Posterior cingulate gyrus (tissue), 11 donors: ENCODE results near the gene EMC10.
A peak's percentile ranks its signal among the peaks of the same experiment; 100 is the strongest.

Experiments used
- DNase-seq, 10 donors: peaks; one replicate each; pipeline versions ENCODE4 v3.0.0 to v3.0.0-alpha.2; 2020 to 2021; ENCODE audit warnings: mixed read lengths in 3 of 10
- intact Hi-C: fragments of 100-400 bp; cut with DNase I; formaldehyde crosslinking; loops from one replicate; pipeline ENCODE4 v1.15.1; 2023

Gene EMC10

DNA sequence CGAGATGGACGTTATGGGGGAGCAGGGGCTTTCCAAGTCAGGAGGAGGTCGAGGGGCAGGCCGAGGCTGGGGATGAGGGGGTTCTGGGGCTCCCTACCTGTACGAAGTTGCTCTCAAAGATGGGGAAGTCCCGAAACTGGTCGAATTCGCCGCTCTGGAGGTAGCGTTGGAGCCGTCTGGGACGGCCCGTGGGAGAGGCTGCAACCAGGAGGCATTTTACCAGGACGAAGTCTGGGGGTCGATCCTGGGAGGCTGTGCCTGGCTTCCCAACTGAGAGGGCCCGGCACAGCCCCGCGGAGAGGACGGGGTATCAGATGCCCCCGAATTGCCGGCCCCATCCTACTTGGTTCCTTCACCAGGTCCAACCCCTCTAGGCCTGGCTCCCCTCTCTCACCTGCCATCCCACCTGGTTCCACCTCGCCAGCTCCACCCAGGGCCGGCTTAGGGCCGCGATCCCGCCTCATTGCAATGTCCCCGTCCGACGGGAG is 527 bp upstream of the EMC10 start:
- DNase-seq, result no peak
- intact Hi-C loops, result loop anchor here (2.0 kb wide), 1 partner anchor 35 kb away; the partner anchor contains the start of gene JOSD2

- DNase-seq, result no peak
- intact Hi-C loops, result loop anchor here (2.0 kb wide), 1 partner anchor 34 kb away; the partner anchor contains the start of gene JOSD2
Measured at GRCh38 chr19:50476907-50477238, 566 bp downstream of the EMC10 start.

- intact Hi-C loops, result loop anchor here (2.0 kb wide), 1 partner anchor 33 kb away; the partner anchor contains the start of gene JOSD2
- DNase-seq, result peak in 2 of 10 donors; percentile 41 to 62
Measured at GRCh38 chr19:50477751-50478515, 1.6 kb downstream of the EMC10 start.

DNA sequence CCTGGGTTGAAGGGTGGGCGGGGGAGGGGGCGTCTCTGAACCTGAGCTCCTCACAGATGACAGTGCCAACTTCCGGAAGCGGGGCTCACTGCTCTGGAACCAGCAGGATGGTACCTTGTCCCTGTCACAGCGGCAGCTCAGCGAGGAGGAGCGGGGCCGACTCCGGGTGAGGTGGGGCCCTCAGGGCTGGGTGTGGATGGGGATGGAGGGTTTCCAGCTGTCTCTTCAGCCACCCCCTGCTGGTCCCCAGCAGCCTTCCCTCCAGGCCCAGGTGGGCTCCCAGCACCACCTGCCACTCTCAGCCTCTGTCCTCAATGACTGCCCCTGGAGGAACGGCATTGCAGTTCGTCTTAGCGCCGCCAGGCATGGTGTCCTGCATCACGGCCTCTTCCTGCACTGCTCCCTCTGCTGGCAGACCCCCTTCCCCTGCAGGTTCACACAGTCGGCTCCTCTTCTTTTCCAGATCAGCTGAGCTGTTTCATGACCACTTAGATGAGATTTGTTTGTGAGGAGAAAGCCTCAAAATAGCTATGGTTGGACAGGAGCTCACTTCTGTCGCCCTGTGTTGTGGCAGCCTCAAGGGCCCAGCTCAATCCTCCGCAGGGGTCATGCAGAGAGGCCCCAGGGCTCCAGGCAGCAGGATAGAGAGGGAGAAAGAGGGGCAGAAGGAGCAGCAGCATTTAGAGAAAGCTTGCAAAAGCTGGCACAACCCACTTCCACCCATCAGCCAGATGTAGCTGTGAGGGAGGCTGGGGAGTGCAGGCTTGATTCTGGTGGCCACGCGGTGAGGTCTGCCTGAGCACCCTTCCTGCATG is 2.8 kb downstream of the EMC10 start:
- DNase-seq, result peak in 9 of 10 donors; percentile 28 to 93 (median 45)
- intact Hi-C loops, result no loop called here

DNA sequence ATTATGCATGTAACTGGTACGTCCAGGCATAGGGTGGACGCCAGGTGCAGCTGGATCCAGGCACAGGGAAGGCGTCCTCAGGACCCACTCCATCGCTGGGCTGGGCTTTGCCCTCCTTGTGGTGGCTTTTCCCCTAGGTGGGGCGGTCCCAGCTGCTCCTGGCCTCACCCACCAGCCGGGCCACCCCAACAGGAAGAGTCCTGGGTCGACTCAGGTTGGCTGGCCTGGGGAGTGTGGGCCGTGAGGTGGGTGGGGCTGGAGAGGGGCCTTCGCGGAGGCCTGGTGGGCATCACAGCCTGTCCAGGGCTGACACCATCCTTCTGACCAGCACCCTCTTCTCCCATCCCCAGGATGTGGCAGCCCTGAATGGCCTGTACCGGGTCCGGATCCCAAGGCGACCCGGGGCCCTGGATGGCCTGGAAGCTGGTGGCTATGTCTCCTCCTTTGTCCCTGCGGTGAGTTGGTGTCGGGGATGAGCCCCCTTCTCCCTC is 3.5 kb downstream of the EMC10 start:
- DNase-seq, result peak in 4 of 10 donors; percentile 11 to 65 (median 60)
- intact Hi-C loops, result no loop called here

DNA sequence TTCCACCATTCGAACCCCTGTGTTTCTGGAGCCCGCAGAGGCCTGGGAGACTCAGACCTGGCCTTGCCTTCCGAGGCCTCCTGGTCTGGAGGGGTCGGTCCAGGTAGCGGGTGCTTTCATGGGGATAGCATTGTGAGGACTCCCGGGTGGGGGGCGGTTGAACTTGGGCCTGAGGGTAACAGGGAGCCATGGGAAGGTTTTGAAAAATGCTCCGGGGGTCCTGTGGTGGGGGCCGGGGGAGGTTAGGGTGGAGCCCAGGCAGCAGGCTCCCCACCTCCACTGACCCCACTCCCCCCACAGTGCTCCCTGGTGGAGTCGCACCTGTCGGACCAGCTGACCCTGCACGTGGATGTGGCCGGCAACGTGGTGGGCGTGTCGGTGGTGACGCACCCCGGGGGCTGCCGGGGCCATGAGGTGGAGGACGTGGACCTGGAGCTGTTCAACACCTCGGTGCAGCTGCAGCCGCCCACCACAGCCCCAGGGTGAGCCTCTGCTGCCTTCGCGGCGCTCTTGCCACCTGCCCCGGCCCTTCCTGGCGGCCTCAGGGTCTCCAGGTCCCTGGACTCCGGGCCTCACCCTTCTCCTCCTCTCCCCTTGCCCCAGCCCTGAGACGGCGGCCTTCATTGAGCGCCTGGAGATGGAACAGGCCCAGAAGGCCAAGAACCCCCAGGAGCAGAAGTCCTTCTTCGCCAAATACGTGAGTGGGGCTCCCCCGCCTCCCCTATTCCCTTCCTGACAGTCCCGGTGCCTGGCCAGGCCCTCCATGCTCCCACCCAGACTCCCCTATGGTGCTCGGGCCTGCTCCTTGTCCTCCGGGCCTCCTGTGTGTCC is 4.2 kb downstream of the EMC10 start:
- intact Hi-C loops, result no loop called here
- peak in 4 of 10 donors; percentile 15 to 78 (median 52) for DNase-seq

GRCh38 chr19:50481351-50482149 is 5.2 kb downstream of the EMC10 start:
- peak in 4 of 10 donors; percentile 18 to 81 (median 60) for DNase-seq
- intact Hi-C loops, result no loop called here

- intact Hi-C loops, result no loop called here
Measured at GRCh38 chr19:50482271-50482855, 6.1 kb downstream of the EMC10 start.

GRCh38 chr19:50482916-50483315 is 6.6 kb downstream of the EMC10 start:
- DNase-seq, result peak in 2 of 10 donors; percentile 12 to 35
- intact Hi-C loops, result no loop called here

More at GRCh38 chr19:50482271-50482855, 6.1 kb downstream of the EMC10 start:
- peak in 4 of 10 donors; percentile 23 to 81 (median 56) for DNase-seq

- DNase-seq, result peak in 3 of 10 donors; percentile 9 to 62 (median 48)
- intact Hi-C loops, result no loop called here
Measured at GRCh38 chr19:50485284-50485955, 9.1 kb downstream of the EMC10 start.

DNA sequence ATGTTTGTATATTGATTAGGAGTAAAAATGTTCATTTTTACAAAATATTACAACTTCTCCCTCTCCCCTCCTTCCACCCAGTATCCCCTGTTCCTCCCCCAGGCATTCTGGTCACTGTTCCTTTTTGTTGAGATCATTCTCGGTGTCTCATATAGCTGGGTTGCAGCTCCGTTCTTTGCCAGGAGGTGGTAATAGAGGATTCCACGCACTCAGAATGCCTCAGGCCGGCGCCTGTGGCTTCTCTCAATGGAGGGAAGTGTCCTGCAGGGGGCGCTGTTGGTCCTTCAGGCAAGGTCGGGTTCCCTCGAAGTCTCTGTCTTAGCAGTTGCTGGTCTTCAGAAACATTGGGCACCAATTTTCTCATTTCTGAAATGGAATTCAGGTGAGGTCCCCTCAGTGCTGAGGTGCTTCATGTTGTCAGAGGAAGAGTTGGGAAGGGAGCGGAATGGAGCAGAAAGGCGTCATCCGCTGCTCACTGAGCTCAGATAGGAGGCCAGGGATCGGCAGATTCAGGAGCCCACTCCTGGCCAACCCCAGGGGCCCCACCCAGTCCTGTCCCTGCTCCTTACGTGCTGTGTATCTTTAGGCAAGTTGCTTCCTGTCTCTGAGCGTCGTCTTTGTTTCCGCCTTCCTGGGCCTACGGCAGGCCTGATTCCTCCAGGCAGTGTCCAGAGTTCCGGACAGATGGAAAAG is 10.7 kb downstream of the EMC10 start:
- DNase-seq, result peak in 3 of 10 donors; percentile 23 to 89 (median 58)
- intact Hi-C loops, result no loop called here

- intact Hi-C loops, result no loop called here
- DNase-seq, result peak in 3 of 10 donors; percentile 4 to 47 (median 24)
Measured at GRCh38 chr19:50488389-50489194, 12.3 kb downstream of the EMC10 start.

DNA sequence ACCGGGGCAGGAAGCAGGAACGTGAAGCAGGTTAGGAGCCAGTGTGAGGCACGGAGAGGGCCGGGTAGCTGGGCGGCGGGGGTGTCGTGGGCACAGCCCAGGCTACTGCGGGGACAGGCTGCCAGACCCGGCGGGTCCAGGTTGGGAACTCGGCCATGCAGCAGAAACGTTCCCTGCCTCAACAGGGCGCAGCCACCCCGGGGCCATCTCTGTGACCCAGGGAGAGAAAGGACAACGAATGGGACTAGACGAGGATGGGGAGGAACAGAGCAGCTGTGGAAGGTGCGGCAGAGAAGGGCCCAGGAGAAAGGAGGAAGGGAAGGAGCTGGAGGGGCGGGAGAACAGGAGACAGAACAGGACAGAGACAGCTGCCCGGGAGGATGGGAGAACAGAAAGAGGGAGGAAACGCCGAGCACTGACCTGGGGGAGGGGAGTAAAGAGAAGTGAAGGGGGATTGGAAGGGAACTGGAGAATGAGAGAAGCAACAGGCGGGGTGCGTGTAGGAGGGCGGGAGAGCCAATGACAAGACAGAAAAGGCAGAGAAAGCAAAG is 13.2 kb downstream of the EMC10 start:
- intact Hi-C loops, result loop anchor here (10.0 kb wide), 1 partner anchor 55 kb away; no protein-coding TSS in a partner anchor
- peak in 3 of 10 donors; percentile 24 to 81 (median 77) for DNase-seq

DNA sequence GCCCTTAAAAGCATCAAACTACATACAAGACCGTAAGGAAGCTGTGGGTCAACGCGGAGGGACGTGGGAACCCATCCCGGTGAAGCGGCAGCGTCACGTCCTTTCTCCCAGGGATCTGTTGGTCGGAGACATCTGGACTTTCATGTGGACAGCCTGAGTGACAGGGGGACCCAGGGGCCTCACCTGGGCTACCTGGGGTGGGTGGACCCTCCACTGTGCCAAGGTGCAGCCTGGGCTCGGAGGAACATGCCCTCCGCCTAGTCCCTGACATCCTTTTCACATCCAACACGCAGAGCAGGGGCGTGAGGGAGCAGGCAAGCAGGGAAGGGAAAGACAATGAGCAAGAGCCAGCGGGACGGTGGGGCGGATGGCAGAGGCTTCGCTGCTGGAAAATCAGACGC is 14.1 kb downstream of the EMC10 start:
- DNase-seq, result peak in 4 of 10 donors; percentile 23 to 79 (median 69)
- intact Hi-C loops, result loop anchor here (10.0 kb wide), 1 partner anchor 54 kb away; no protein-coding TSS in a partner anchor

- peak in 3 of 10 donors; percentile 20 to 84 (median 66) for DNase-seq
- intact Hi-C loops, result loop anchor here (10.0 kb wide), 1 partner anchor 54 kb away; no protein-coding TSS in a partner anchor
Measured at GRCh38 chr19:50490991-50491472, 14.7 kb downstream of the EMC10 start.
